ENCODE measurements around the gene COX11.

GRCh38 chr17:54941285-54941684 lies 27.2 kb downstream of the COX11 start:
- TF ChIP-seq EZH2 (IDR thresholded peaks at IDR 0.05; ENCODE audit: borderline replicate concordance, low read length) (no peak), CTCF (conservative IDR thresholded peaks at IDR 0.05 in 1 of 2, IDR thresholded peaks at IDR 0.05 in 1 of 2; ENCODE audit: extremely low read depth in 1 of 2, insufficient read depth in 1 of 2, low read depth in 1 of 2, low read length in 2 of 2) (no peak)
